ENCODE measurements around the gene AOAH.

Gene AOAH

GRCh38 chr7:36690041-36690440 is 34.3 kb downstream of the AOAH start:
- no peak for DNase-seq

DNA sequence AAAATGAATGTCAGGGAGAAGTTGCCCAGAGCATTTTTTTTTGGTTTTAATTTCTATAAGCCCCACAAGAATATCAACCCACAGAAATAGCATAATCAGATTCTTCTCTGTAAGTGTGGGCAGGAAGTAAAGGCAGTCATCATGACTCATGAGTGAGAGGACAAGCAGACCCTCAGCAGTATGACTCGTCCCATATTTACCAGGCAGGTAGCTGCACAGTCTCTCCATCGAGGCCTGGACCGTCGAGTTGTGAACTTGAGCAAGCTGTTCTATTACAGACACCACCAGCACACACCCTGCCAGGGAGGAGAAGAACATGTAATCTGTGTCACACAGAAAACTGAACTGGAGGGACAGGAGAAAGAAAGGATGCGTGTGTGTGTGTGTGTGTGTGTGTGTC is 37.8 kb downstream of the AOAH start:
- no peak for DNase-seq

GRCh38 chr7:36684954-36685353 is 39.3 kb downstream of the AOAH start:
- DNase-seq, result no peak

DNA sequence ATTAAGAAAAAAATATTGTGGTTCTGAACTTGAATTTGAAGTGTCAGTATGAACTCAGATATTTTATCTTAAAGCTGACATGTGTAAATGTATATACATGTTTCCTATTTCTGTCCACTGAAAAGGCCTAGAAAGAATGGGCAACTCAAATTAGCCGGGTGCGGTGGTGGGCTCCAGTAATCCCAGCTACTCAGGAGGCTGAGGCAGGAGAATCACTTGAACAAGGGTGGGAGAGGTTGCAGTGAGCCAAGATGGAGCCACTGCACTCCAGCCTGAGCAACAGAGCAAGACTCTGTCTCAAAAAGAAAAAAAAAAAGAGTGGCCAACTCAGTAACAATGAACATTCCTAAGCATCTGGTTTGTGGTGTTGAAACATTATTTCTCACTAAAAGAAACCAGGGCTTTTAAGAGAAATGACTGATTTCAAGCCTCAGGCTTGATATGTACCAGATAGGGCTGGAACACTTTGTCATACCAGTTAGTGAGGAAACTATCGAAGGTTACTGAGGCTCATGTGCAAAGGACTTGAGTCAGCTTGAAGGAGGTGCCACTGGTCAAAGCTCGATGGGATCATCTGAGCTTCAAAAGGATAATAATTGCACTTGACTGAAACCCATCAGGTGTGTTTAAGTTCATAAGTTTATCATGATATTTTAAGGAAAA is 40.5 kb downstream of the AOAH start:
- no peak for DNase-seq

DNA sequence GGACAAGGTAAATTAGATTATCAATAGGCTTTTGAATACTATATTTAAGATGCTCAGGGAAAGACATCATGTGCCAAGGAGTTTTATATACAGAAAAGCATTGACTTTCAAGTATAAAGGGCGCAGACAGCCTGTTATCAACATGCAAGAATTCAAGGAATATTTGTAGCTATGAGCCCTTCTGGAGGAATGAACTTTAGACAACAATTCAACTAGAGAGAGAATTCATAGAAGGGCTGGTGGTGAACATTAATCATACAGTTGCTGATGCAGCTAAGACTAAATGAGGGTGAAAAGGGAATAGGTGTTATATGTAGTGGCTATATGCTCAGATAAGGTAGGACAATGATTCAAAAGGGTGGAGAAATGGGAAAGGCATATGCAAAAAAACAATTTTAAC is 41.2 kb downstream of the AOAH start:
- DNase-seq, result no peak

- DNase-seq, result no peak
Measured at GRCh38 chr7:36682102-36682501, 42.2 kb downstream of the AOAH start.

- DNase-seq, result no peak
Measured at GRCh38 chr7:36677769-36678437, 46.4 kb downstream of the AOAH start.

DNA sequence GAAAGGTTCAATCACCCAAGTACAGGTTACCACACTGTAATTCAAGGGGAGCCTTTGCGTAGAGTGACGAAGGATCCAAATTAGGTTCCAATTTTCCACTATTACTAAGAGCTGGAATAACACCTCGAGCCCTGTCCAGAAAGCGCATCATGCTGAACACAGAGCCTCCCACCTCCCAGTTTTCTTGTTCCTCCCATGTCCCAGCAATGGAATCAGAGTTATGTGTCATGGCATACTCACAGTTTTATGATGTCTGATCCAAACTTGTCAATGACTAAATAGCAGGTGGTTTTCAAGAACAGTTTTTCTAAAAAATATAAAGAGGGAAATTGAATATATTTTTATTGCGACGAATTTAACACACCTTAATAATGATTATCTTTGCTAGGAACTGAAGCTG is 50.6 kb downstream of the AOAH start:
- no peak for DNase-seq

- no peak for DNase-seq
Measured at GRCh38 chr7:36671432-36671829, 52.9 kb downstream of the AOAH start.

GRCh38 chr7:36670585-36671431 is 53.5 kb downstream of the AOAH start:
- peak; percentile 13 for DNase-seq

DNA sequence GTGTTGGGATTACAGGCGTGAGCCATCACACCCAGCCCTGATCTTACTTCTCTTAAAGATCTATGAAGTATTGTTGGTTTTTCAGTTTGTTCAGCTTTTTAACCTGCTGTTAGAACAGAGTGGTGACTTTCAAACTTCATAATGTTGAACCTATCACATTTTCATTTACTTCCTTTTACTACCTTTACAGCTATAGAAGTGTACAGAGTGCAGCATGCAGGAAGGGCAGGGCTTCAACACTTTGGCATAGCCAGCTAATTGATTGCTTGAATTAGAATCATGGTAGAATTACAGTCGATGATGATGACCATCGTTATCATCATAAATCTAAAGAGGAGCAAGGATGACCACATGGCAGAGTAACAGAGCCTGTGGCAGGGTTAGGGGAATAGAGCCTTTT is 55.5 kb downstream of the AOAH start:
- DNase-seq, result no peak

GRCh38 chr7:36668080-36668479 is 56.2 kb downstream of the AOAH start:
- no peak for DNase-seq

DNA sequence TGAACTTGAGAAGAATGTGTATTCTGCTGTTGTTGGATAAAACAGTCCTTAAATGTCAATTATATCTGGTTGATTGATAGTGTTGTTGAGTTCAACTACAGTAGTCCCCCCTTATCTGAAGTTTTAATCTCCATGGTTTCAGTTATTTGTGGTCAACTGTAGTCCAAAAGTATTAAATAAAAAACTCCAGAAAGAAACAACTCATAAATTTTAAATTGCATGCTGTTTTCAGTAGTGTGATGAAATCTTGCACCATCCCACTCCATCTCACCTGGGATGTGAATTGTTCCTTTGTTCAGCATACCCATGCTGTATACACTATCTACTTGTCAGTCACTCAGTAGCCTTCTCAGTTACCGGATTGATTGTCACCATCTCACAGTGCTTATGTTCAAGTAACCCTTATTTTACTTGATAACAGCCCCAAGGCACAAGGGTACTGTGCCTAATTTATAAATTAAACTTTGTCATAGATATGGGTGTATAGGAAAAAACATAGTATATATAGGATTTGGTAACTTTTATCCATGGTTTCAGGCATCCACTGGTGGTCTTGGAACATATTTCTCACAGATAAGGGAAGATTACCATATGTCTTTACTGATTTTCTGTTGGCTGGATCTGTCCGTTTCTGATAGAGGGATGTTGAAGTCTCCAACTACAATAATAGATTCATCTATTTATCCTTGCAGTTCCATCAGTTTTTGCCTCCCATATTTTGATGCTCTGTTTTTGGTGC is 57.1 kb downstream of the AOAH start:
- no peak for DNase-seq

GRCh38 chr7:36663481-36663880 is 60.8 kb downstream of the AOAH start:
- no peak for DNase-seq

- DNase-seq, result no peak
Measured at GRCh38 chr7:36661135-36661840, 63.0 kb downstream of the AOAH start.

DNA sequence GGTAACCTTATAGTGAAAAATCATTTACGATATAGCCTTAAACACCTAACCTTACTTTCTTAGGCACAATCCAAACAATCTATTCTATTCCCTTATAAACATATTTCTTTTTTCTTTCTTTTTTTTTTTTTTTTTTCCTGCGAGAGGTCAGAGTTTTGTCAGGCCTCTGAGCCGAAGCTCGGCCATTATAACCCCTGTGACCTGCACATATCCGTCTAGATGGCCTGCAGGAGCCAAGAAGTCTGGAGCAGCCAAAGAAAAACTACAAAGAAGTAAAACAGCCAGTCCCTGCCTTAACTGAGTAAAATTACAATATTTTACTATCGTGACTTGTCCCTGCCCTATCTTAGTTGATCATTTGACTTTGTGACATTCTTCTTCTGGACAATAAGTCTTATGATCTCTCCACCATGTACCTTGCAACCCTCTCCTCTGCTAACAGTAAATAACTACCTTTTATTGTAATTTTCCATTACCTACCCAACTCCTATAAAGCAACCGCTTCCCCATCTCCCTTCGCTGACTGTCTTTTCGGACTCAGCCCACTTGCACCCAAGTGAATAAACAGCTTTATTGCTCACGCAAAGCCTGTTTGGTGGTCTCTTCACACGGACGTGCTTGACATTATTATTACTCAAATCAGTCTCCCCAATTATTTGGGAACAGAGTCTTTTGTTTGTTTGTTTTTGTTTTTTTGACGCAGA is 64.5 kb downstream of the AOAH start:
- no peak for DNase-seq

- no peak for DNase-seq
Measured at GRCh38 chr7:36659172-36659516, 65.2 kb downstream of the AOAH start.

DNA sequence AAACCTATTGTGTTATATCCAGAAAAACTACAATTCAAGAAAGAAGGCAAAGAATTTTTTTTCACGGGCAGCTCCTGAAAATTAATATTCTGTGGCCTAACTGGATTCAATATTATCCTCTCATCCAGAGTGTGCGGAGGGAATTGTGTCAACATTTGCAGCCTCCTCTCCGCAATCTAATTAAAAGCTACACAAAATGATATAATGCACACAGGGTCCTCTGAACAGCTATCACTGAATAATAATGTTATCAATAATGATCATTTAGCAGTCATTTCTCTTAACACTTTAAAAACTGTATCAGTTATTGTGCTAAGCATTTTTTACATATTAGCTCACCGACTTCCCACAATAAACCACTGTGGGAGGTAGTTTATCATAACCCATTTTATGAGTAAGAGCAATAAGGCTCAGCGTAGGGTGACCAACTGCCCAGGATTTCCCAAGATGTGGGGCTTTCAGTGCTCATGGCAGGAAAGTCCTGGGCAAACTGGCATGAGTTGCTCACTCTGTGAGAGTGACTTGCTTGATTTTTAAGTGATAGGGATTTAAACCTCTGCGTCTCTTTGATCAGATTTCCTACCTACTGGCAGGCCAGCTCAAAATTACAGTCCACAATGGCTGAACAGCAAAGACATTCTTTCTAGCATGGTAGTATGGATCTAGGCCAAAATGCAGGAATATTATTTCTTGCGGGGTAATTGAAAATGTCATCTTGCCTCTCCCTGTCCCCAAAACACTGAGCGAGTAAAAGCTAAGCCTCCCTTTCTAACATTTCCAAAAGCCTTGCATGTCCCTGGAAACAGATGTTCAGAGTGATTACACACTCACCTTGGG is 65.7 kb downstream of the AOAH start:
- DNase-seq, result no peak

GRCh38 chr7:36657036-36657660 is 67.1 kb downstream of the AOAH start:
- DNase-seq, result no peak

DNA sequence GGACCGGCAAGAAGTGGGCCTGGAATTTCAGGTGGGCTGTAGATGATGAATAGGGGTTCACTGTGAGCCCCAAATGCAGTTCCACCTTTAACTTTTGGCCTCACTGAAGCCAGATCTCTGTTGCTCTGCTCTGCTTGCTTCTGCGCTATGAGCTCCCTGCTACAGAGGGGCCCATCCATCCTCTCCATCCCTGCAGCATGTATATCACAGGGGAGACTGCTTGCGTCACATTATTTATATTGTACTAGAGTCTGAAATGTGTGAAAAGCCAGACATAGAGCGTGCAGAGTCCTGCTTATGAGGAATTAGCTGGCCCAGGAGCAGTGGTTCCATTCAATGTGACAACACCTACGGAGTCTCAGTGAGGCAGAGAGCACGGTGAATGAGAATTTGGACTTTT is 69.9 kb downstream of the AOAH start:
- no peak for DNase-seq
